Measurements from ENCODE around the gene GDNF.
A peak's percentile ranks its signal among the peaks of the same experiment; 100 is the strongest.

GDNF gene

GRCh38 chr5:37844009-37844408 lies 4.2 kb upstream of the GDNF start:
- DNase-seq: no peak

- no peak for DNase-seq
These were observed 2.2 kb upstream of the GDNF start for GRCh38 chr5:37842048-37842447.

GRCh38 chr5:37841203-37841602 lies 1.4 kb upstream of the GDNF start:
- no peak for DNase-seq

- no peak for DNase-seq
These were observed 503 bp upstream of the GDNF start for GRCh38 chr5:37840053-37841034.

GRCh38 chr5:37838933-37839341 lies 904 bp downstream of the GDNF start:
- no peak for DNase-seq

GRCh38 chr5:37838152-37838932 lies 1.5 kb downstream of the GDNF start:
- DNase-seq: no peak

- DNase-seq: peak; percentile 58
These were observed 2.3 kb downstream of the GDNF start for GRCh38 chr5:37837414-37838032.

- peak; percentile 58 for DNase-seq
These were observed 3.0 kb downstream of the GDNF start for GRCh38 chr5:37836592-37837413.

- DNase-seq: no peak
These were observed 3.6 kb downstream of the GDNF start for GRCh38 chr5:37836235-37836591.

GRCh38 chr5:37835380-37835973 lies 4.4 kb downstream of the GDNF start:
- no peak for DNase-seq

- DNase-seq: no peak
These were observed 5.1 kb downstream of the GDNF start for GRCh38 chr5:37834542-37835379.

- DNase-seq: no peak
These were observed 5.9 kb downstream of the GDNF start for GRCh38 chr5:37833990-37834389.

GRCh38 chr5:37831821-37832534 lies 7.9 kb downstream of the GDNF start:
- DNase-seq: no peak

- no peak for DNase-seq
These were observed 9.5 kb downstream of the GDNF start for GRCh38 chr5:37830348-37830747.

GRCh38 chr5:37825334-37825915 lies 14.4 kb downstream of the GDNF start:
- no peak for DNase-seq

GRCh38 chr5:37823433-37824152 lies 16.2 kb downstream of the GDNF start:
- no peak for DNase-seq

- DNase-seq: no peak
These were observed 23.0 kb downstream of the GDNF start for GRCh38 chr5:37816883-37817282.

- no peak for DNase-seq
These were observed 23.5 kb downstream of the GDNF start for GRCh38 chr5:37816331-37816730.

GRCh38 chr5:37815913-37816312 lies 23.9 kb downstream of the GDNF start:
- no peak for DNase-seq

Measured in DMS79 (cell line).